ENCODE results near the gene ACTR3.
"Not testable (repeated sequence)": the region's sequence is repeated elsewhere in the genome, so short reads cannot be mapped to it uniquely, and the experiment has no call there.

ACTR3 gene

DNA sequence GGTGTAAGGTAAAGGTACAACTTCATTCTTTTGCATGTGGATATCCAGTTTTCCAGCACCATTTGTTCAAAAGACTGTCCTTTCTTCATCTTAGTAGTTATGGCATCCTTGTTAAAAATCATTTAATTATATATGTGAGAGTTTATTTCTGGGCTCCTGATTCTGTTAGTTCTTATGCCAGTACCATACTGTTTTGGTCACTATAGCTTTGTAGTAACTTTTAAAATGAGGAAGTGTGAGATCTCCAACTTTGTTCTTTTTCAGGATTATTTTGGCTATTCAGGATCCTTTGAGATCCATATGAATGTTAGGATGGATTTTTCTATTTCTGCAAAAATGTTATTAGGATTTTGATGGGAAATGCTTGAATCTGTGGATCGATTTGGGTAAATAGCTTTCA, 16.8 kb downstream of the ACTR3 start:
- DNase-seq: no peak

GRCh38 chr2:113907297-113907696, 17.4 kb downstream of the ACTR3 start:
- DNase-seq: no peak

- DNase-seq: no peak
Measured at GRCh38 chr2:113910110-113910717, 20.3 kb downstream of the ACTR3 start.

- no peak for DNase-seq
Measured at GRCh38 chr2:113910967-113911678, 21.2 kb downstream of the ACTR3 start.

- no peak for DNase-seq
Measured at GRCh38 chr2:113915082-113915819, 25.4 kb downstream of the ACTR3 start.

DNA sequence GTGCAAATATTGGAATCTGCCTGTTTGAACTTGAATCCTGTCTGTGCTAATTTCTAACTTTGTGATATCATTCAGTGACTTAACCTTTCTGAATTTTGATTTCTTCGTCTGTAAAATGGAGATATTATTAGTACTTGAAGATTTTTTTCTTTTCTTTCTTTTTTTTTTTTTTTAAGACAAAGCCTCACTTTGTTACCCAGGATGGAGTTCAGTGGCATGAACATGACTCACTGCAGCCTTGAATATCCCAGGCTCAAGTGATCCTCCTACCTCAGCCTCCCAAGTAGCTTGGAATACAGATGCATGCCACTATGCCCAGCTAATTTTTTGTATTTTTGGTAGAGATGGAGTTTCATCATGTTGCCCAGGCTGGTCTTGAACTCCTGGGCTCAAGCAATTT, 28.3 kb downstream of the ACTR3 start:
- DNase-seq: no peak

GRCh38 chr2:113920996-113921395, 31.1 kb downstream of the ACTR3 start:
- DNase-seq: no peak

- no peak for DNase-seq
Measured at GRCh38 chr2:113922335-113922734, 32.4 kb downstream of the ACTR3 start.

- DNase-seq: no peak
Measured at GRCh38 chr2:113922784-113923183, 32.9 kb downstream of the ACTR3 start.

DNA sequence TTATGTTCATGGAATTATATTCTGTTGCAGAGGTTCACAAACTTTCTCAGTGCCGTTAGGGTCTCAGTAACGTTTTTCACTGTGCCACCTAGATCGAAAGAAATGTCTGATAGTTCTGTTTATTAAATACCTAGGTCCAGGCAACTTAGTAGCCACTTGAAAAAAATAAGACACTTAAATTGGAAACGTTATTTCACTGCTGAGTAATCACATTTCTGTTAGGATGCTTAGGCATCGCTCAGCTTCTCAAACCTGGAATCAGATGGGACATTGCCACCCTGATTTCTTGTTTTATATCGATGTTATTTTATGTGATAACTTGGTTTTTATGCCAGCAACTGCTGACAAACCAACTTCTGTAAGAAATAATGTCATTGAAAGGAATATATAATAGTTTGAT, 36.0 kb downstream of the ACTR3 start:
- DNase-seq: no peak

DNA sequence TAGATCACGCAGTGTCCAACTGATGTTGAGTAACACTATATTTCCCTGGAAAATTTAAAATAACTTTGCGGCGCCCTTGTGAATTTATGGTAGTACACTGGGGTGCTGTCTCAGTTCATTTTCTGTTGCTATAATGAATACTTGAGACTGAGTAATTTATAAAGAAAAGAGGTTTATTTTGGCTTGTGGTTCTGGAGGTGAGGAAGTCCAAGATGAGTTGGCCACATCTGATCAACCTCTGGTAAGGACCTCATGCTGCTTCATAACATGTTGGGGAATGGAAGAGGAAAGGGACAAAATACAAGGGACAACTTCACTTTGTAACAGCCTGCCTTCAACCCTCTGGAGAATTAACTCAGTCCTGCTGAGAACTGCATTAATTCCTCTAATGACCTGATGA, 36.4 kb downstream of the ACTR3 start:
- DNase-seq: no peak

- no peak for DNase-seq
Measured at GRCh38 chr2:113930448-113930847, 40.6 kb downstream of the ACTR3 start.

- DNase-seq: no peak
Measured at GRCh38 chr2:113937501-113937900, 47.6 kb downstream of the ACTR3 start.

GRCh38 chr2:113940891-113941290, 51.0 kb downstream of the ACTR3 start:
- DNase-seq: no peak

DNA sequence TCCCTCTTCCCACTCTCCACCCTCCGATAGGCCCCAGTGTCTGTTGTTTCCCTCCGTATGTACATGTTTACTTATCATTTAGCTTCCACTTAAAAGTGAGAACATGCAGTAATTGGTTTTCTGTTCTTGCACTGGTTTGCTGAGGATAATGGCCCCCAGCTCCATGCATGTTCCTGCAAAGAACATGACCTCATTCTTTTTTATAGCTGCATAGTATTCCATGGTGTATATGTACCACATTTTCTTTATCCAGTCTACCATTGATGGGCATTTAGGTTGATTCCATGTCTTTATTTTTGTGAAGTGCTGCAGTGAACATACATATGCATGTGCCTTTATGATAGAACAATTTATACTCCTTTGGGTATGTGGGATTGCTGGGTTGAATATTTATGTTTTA, 55.9 kb downstream of the ACTR3 start:
- not testable (repeated sequence) for DNase-seq

- not testable (repeated sequence) for DNase-seq
Measured at GRCh38 chr2:113950906-113951305, 61.0 kb downstream of the ACTR3 start.

GRCh38 chr2:113961000-113961399, 71.1 kb downstream of the ACTR3 start:
- no peak for DNase-seq

DNA sequence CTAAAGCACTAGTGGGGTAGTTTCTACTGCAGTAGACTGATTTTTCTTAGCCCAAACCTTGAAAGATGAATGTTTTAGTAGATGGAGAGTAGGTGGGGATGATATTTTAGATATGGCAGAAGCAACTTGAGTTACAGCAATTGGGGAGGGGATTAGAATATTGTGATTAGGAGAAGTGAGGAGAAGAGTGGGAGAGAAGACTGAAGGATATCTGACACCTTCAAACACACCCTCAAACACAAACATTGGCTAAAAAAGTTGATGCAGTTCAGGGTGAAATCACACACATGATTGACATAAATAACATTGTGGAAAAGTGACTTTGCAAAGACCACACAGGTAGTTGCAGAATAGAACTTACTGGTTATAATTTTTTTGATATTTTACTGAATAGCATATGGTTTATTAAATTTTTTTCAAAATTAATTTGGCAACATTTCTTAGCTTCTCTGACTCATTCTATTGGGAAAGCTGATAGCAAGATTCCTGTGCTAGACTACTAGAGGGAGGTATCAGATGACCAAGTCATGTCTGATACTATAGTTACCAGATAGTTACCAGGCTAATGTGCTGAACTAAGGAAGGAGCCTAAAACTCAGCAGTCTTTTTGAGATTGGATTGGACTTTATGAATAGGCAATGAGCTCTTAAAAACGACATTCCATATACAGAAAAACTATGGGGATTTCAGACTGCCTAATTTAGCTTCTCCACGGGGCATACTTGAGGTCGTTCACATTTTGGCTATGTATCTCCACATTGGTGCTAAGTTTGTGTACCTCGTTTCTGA, 73.0 kb downstream of the ACTR3 start:
- peak; percentile 54 for DNase-seq

GRCh38 chr2:113963965-113964364, 74.1 kb downstream of the ACTR3 start:
- DNase-seq: no peak

DNA sequence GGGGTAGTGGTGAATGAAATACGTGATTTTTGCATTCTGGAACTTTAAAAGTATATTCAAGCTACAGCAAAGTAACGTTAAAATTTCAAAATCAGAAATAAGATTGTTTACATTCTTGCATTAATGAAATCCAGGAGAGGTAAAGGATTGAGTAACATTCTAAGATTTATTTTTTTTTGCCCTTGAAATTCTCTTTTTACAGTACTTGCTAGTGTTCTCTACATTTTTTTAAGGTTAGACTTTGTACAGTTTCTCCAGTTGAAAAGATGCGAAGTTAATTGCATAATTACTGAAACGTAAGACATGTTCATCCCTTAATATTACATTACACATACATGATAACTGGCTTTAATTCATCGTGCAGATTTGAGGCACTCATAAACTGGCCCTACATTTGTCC, 74.5 kb downstream of the ACTR3 start:
- no peak for DNase-seq

DNA sequence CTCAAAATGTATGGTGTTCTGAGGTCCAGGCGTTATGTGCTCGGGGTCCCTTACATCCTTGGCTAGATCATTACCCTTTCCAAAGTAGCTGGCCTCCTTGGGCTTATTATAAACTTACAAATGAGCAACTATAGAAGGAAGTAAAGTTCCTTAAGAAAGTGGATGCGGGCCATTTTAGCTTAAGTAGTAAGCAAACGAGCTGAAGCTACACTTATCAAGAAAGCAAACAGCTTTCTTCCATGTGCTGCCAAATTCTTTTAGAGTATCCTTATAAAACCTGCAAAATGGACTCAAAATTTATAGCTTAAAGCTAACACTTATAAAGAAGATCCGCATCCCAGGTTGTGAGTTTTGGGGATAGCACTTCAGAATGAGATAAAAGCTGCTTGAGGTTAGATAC, 75.3 kb downstream of the ACTR3 start:
- DNase-seq: no peak

DNA sequence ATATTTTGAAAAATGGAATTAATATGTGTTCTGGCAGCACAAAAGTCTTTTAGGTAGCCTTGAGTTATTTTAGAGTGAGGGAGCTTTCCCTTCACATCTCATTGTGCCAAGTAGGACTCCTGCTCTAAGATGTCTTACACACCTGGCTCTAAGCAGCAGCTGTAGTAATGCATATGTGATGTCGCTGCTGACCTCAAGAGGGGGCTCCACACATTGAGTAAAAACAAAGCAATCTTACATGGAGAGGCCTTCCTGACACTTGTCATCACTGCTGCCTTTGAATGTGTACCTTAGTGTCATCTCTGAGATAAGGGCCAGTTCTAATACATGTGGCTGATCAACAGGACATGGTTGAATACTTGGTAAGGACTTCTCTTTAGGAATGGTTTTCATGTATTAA, 75.8 kb downstream of the ACTR3 start:
- DNase-seq: no peak

GRCh38 chr2:113966171-113966570, 76.3 kb downstream of the ACTR3 start:
- no peak for DNase-seq
